Caco-2 (cell line): ENCODE measurements around the gene NF2. TPM values are rescaled to one million over a fixed set of nuclear protein-coding genes. Genes with fewer than 3 reads are reported as not detected.
"Not testable (repeated sequence)": the region's sequence is repeated elsewhere in the genome, so short reads cannot be mapped to it uniquely, and the experiment has no call there.

ENCODE experiments used
- BruUV-seq: library from RNA; stranded (reverse); fragments of 400-500 nt; replicated peaks from 2 replicates; lab custom pipeline; 2021; lab: Mats Ljungman, UMichigan
- CTCF ChIA-PET: fragments of 300-600 bp; sonication (Branson Sonifier 250); formaldehyde crosslinking; loops from one replicate; lab custom pipeline; 2022; ENCODE audit warnings: antibody characterized with exemption; lab: Charles Lee
- POLR2A ChIA-PET: fragments of 300-600 bp; sonication (Branson Sonifier 250); formaldehyde crosslinking; loops from one replicate; lab custom pipeline; 2022; ENCODE audit warnings: antibody characterized with exemption; lab: Charles Lee
- DNase-seq, 2 experiments: peaks; one replicate each; pipeline versions ENCODE4 v3.0.0 to v3.0.0-alpha.2; 2020 to 2022
- H3K27me3 ChIP-seq: replicated peaks from 2 replicates; pipeline ENCODE4 v1.6.0; 2011; ENCODE audit warnings: low read length; ENCODE audit not compliant: control insufficient read depth, insufficient read depth
- H3K36me3 ChIP-seq: 2 replicates; pipeline ENCODE4 v1.5.1; 2011; ENCODE audit warnings: low read length; ENCODE audit not compliant: control insufficient read depth, insufficient read depth
- H3K4me1 ChIP-seq: fragments of 250-450 bp; sonication (Bioruptor Pico); 2 replicates; pipeline ENCODE4 v1.5.1; 2020; ENCODE audit warnings: mild to moderate bottlenecking
- H3K4me3 ChIP-seq: 2 replicates; pipeline ENCODE4 v1.5.1; 2011; ENCODE audit warnings: low read depth, mild to moderate bottlenecking, control low read depth, low read length
- H3K9me3 ChIP-seq: fragments of 250-450 bp; sonication (Bioruptor Pico); 2 replicates; pipeline ENCODE4 v1.5.1; 2020; ENCODE audit warnings: mild to moderate bottlenecking, moderate library complexity
- H3K27ac Mint-ChIP-seq: one replicate; pipeline ENCODE4 v1.8.0; 2022; ENCODE audit warnings: mixed read lengths; ENCODE audit not compliant: unreplicated experiment
- H3K27me3 Mint-ChIP-seq: one replicate; pipeline ENCODE4 v1.8.0; 2022; ENCODE audit warnings: mixed read lengths; ENCODE audit not compliant: insufficient read depth, unreplicated experiment
- H3K36me3 Mint-ChIP-seq: one replicate; pipeline ENCODE4 v1.8.0; 2022; ENCODE audit warnings: mild to moderate bottlenecking, mixed read lengths; ENCODE audit not compliant: insufficient read depth, unreplicated experiment
- H3K4me1 Mint-ChIP-seq: one replicate; pipeline ENCODE4 v1.8.0; 2022; ENCODE audit warnings: low read depth, mixed read lengths; ENCODE audit not compliant: unreplicated experiment
- H3K4me3 Mint-ChIP-seq: one replicate; pipeline ENCODE4 v1.8.0; 2022; ENCODE audit warnings: mild to moderate bottlenecking, moderate library complexity, mixed read lengths; ENCODE audit not compliant: unreplicated experiment
- H3K9me3 Mint-ChIP-seq: one replicate; pipeline ENCODE4 v1.8.0; 2022; ENCODE audit warnings: mixed read lengths; ENCODE audit not compliant: unreplicated experiment
- intact Hi-C: fragments of 100-400 bp; cut with micrococcal nuclease; formaldehyde crosslinking; loops from one replicate; pipeline ENCODE4 v1.10.0; 2022; ENCODE audit not compliant: unreplicated experiment
- total RNA-seq: library from RNA; stranded (reverse); gene quantifications from 2 replicates; pipeline ENCODE4 v1.2.3, GENCODE V29; 2022
- TF ChIP-seq, protein P1 (sequence below), 2 experiments: fragments of 200-600 bp in 1 of 2; IDR thresholded peaks; 1 replicate in 1 of 2; 2 replicates in 1 of 2; pipeline versions ENCODE4 v1.5.1 to v1.8.0; 2011 to 2022; ENCODE audit warnings: antibody characterized with exemption in 1 of 2, control low read depth in 1 of 2, inconsistent platforms in 1 of 2, low read depth in 1 of 2, low read length in 1 of 2, mild to moderate bottlenecking in 1 of 2, moderate library complexity in 1 of 2; ENCODE audit not compliant: insufficient read depth in 1 of 2, severe bottlenecking in 1 of 2, unreplicated experiment in 1 of 2

Gene NF2
- total RNA-seq, 1 experiment from 2014 or later, result 53.2 TPM

DNA sequence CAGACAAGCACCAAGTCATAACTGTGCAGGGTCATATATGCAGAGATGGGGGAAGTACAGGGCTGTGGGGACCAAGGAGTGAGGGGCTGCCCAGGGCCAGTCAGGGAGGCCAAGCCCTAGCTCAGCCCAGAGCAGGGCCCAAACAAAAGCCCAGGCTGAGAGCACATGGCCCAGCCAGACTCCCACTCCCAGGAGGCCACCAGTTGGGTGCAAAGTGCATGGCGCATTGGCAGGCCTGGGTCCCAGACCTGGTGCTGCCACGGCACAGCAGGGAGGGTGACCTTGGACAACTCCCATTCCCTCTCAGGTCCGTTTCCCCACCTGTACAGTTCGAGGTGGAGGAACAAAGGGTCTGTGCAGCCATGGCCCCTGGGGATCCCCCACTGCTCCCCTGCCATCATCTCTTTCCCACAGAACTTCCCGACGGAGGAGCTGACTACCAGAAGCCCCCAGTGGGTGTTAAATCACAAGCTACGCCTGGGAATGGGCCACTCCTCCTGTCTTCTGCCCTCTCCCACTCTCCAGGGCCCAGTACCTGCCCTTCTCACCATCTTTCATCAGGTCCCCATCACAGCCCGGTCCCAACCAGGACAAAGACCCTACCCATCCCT, 23.1 kb upstream of the NF2 start:
- peak overlapping the region; percentile 97 for H3K27ac Mint-ChIP-seq
- BruUV-seq, result TSS peak; percentile 46
- POLR2A ChIA-PET, result interaction anchor here (0.6 to 1.6 kb wide), 2 partner anchors 27 to 1710 kb away, joined by 7 to 11 read pairs; partner anchors contain the start of gene THOC5
- peaks cover 5% of the 10 kb centered on the region for H3K36me3 ChIP-seq
- no peaks in the 10 kb centered on the region for H3K9me3 ChIP-seq
- peak; percentile 58 to 60 for DNase-seq
- peak overlapping the region; percentile 100 for H3K4me3 Mint-ChIP-seq
- intact Hi-C loops, result no loop called here
- H3K9me3 Mint-ChIP-seq, result no peaks in the 10 kb centered on the region
- H3K4me3 ChIP-seq, result peak overlapping the region; percentile 50
- H3K36me3 Mint-ChIP-seq, result peaks cover 32% of the 10 kb centered on the region
- H3K4me1 Mint-ChIP-seq, result peaks cover 17% of the 10 kb centered on the region
- TF ChIP-seq, protein P1, sequence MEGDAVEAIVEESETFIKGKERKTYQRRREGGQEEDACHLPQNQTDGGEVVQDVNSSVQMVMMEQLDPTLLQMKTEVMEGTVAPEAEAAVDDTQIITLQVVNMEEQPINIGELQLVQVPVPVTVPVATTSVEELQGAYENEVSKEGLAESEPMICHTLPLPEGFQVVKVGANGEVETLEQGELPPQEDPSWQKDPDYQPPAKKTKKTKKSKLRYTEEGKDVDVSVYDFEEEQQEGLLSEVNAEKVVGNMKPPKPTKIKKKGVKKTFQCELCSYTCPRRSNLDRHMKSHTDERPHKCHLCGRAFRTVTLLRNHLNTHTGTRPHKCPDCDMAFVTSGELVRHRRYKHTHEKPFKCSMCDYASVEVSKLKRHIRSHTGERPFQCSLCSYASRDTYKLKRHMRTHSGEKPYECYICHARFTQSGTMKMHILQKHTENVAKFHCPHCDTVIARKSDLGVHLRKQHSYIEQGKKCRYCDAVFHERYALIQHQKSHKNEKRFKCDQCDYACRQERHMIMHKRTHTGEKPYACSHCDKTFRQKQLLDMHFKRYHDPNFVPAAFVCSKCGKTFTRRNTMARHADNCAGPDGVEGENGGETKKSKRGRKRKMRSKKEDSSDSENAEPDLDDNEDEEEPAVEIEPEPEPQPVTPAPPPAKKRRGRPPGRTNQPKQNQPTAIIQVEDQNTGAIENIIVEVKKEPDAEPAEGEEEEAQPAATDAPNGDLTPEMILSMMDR (IDR thresholded peaks at IDR 0.05; ENCODE audit: insufficient read depth in 1 of 2, low read depth in 1 of 2, low read length in 1 of 2, severe bottlenecking in 1 of 2, unreplicated experiment in 1 of 2), result no peak
- CTCF ChIA-PET, result interaction anchor here (0.5 to 1.3 kb wide), 3 partner anchors 27 to 1560 kb away, joined by 3 to 7 read pairs (median 4); partner anchors contain the start of gene THOC5
- no peaks in the 10 kb centered on the region for H3K27me3 Mint-ChIP-seq
- H3K27me3 ChIP-seq, result no peaks in the 10 kb centered on the region
- peaks cover 40% of the 10 kb centered on the region for H3K4me1 ChIP-seq

DNA sequence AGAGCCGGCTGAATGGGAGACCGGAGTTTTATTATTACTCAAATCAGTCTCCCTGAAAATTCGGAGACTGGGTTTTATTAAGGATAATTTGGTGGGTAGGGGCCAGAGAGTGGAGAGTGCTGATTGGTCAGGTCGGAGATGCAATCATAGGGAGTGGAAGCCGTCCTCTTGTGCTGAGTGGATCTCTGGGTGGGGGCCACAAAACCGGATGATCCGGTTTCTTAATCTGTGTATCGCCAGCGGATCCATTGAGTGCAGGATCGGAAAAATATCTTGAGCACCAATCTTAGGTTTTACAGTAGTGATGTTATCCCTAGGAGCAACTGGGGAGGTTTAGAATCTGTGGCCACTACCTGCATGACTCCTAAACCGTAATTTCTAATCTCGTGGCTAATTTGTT, 21.6 kb upstream of the NF2 start:
- no peaks in the 10 kb centered on the region for H3K9me3 ChIP-seq
- no peaks in the 10 kb centered on the region for H3K27me3 ChIP-seq
- H3K36me3 ChIP-seq, result peaks cover 5% of the 10 kb centered on the region
- H3K9me3 Mint-ChIP-seq, result no peaks in the 10 kb centered on the region
- BruUV-seq, result no TSS peak
- H3K4me1 ChIP-seq, result peaks cover 25% of the 10 kb centered on the region
- H3K27ac Mint-ChIP-seq, result peak overlapping the region; percentile 97
- H3K27me3 Mint-ChIP-seq, result no peaks in the 10 kb centered on the region
- peaks cover 30% of the 10 kb centered on the region for H3K36me3 Mint-ChIP-seq
- peak overlapping the region; percentile 100 for H3K4me3 Mint-ChIP-seq
- TF ChIP-seq, protein P1 (IDR thresholded peaks at IDR 0.05; ENCODE audit: insufficient read depth in 1 of 2, low read depth in 1 of 2, low read length in 1 of 2, severe bottlenecking in 1 of 2, unreplicated experiment in 1 of 2), result no peak
- CTCF ChIA-PET, result interaction anchor here (0.6 kb wide), 1 partner anchor 45 kb away, joined by 3 read pairs; no protein-coding TSS in a partner anchor
- H3K4me3 ChIP-seq, result peak overlapping the region; percentile 50
- DNase-seq, result peak; percentile 69 to 78
- intact Hi-C loops, result no loop called here
- POLR2A ChIA-PET, result no interaction called here
- peaks cover 17% of the 10 kb centered on the region for H3K4me1 Mint-ChIP-seq

DNA sequence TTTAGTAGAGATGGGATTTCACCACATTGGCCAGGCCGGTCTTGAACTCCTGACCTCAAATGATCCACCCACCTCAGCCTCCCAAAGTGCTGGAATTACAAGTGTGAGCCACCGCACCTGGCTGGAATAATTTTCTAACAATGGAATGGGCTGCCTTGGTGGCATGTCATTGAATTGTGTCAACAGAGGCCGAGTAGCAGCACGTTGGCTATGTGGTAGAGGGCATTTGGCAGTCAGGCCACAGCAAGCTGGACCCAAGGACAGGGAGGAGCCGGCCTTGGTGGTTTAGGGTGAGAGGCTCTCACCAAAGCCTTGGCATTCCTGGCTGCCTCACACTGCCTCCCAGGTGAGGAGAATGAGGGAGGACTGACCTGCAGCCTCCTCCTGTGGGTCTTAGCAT, 18.5 kb upstream of the NF2 start:
- DNase-seq, result no peak
- TF ChIP-seq, protein P1 (IDR thresholded peaks at IDR 0.05; ENCODE audit: insufficient read depth in 1 of 2, low read depth in 1 of 2, low read length in 1 of 2, severe bottlenecking in 1 of 2, unreplicated experiment in 1 of 2), result no peak
- Histone ChIP-seq H3K4me3 (no peak overlapping the region), H3K9me3 (no peaks in the 10 kb centered on the region), H3K27me3 (no peaks in the 10 kb centered on the region), H3K4me1 (peaks cover 19% of the 10 kb centered on the region), H3K36me3 (no peaks in the 10 kb centered on the region)
- no peak overlapping the region for H3K4me3 Mint-ChIP-seq
- no peak overlapping the region for H3K27ac Mint-ChIP-seq
- H3K9me3 Mint-ChIP-seq, result no peaks in the 10 kb centered on the region
- H3K27me3 Mint-ChIP-seq, result no peaks in the 10 kb centered on the region
- peaks cover 14% of the 10 kb centered on the region for H3K4me1 Mint-ChIP-seq
- intact Hi-C loops, result no loop called here
- BruUV-seq, result no TSS peak
- peaks cover 23% of the 10 kb centered on the region for H3K36me3 Mint-ChIP-seq
- ChIA-PET POLR2A (no interaction called here), CTCF (no interaction called here)

DNA sequence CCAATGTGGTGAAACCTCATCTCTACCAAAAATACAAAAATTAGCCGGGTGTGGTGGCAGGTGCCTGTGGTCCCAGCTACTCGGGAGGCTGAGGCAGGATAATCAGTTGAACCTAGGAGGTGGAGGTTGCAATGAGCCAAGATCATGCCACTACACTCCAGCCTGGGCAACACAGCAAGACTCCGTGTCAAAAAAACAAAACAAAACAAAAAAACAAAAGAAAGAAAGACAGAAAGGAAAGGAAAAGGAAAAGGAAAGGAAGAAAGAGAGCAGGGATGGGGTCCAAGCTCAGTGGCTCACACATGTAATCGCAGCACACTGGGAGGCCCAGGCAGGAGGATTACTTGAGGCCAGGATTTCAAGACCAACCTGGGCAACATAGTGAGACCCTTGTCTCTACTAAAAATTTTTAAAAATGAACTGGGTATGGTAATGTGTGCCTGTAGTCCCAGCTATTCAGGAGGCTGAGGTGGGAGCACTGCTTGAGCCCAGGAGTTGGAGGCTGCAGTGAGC, 17.2 kb upstream of the NF2 start:
- H3K4me1 ChIP-seq, result peaks cover 15% of the 10 kb centered on the region
- H3K27me3 ChIP-seq, H3K36me3 Mint-ChIP-seq, H3K4me1 Mint-ChIP-seq, intact Hi-C loops, H3K27ac Mint-ChIP-seq, H3K9me3 Mint-ChIP-seq, BruUV-seq, H3K9me3 ChIP-seq, H3K4me3 ChIP-seq, H3K36me3 ChIP-seq, H3K27me3 Mint-ChIP-seq, CTCF ChIA-PET, DNase-seq, H3K4me3 Mint-ChIP-seq, POLR2A ChIA-PET: not testable (repeated sequence)
